HepG2 (cell line): ENCODE measurements around the gene CCDC170. TPM values are rescaled to one million over a fixed set of nuclear protein-coding genes. Genes with fewer than 3 reads are reported as not detected.

ENCODE experiments used
- ATAC-seq: fragments of 200-7000 bp; cut with Tn5 transposase; 3 replicates; pipeline ENCODE4 v1.9.1; 2020; ENCODE audit warnings: mild to moderate bottlenecking, moderate library complexity
- BruUV-seq: library from RNA; stranded (reverse); fragments of 400-500 nt; replicated peaks from 2 replicates; lab custom pipeline; 2021; lab: Mats Ljungman, UMichigan
- CTCF ChIA-PET: fragments of 300-600 bp; formaldehyde crosslinking; extraction: SDS; loops from one replicate; lab custom pipeline; 2021; ENCODE audit warnings: low total read pairs, inconsistent platforms, low intra/inter-chr PET ratio; lab: Yijun Ruan, JAX
- POLR2A ChIA-PET: fragments of 350-600 bp; sonication (Branson Sonifier 250); formaldehyde crosslinking; loops from one replicate; lab custom pipeline; 2020; ENCODE audit warnings: antibody characterized with exemption, inconsistent platforms; lab: Yijun Ruan, JAX
- DNase-seq: peaks from one replicate; pipeline ENCODE4 v3.0.0-alpha.2; 2015; ENCODE audit warnings: low spot score
- FAIRE-seq: peaks from 3 replicates; lab custom pipeline; 2011; peaks lifted over from hg19 to GRCh38; lab: Jason Lieb, UNC
- H2AFZ ChIP-seq: one replicate; pipeline ENCODE4 v1.6.1; 2011; ENCODE audit warnings: low read length, inconsistent platforms
- H3K27ac ChIP-seq: fragments of 300-600 bp; 3 replicates; pipeline ENCODE4 v1.8.0; 2011; ENCODE audit warnings: mixed run types, mild to moderate bottlenecking, mixed read lengths, low read length, inconsistent platforms; ENCODE audit not compliant: insufficient read depth; ENCODE audit errors: extremely low read length
- H3K27me3 ChIP-seq, 2 experiments: fragments of 200-600 bp in 1 of 2; 2 replicates in 1 of 2; 3 replicates in 1 of 2; pipeline versions ENCODE4 v1.6.0 to v1.8.0; 2011; ENCODE audit warnings: low read length in 2 of 2, mild to moderate bottlenecking in 2 of 2, moderate library complexity in 2 of 2, inconsistent platforms in 1 of 2; ENCODE audit not compliant: insufficient read depth in 2 of 2, control insufficient read depth in 1 of 2
- H3K36me3 ChIP-seq, 2 experiments: fragments of 200-600 bp in 1 of 2; replicated peaks in 1 of 2; 2 replicates in 1 of 2; 3 replicates in 1 of 2; pipeline versions ENCODE4 v1.5.1 to v1.8.0; 2011; ENCODE audit warnings: low read length in 2 of 2, inconsistent platforms in 1 of 2; ENCODE audit not compliant: insufficient read depth in 2 of 2, control insufficient read depth in 1 of 2
- H3K4me1 ChIP-seq: 2 replicates; pipeline ENCODE4 v1.5.1; 2012; ENCODE audit warnings: low read length, inconsistent platforms; ENCODE audit not compliant: insufficient read depth
- H3K4me2 ChIP-seq: 2 replicates; pipeline ENCODE4 v1.6.0; 2011; ENCODE audit warnings: low read depth, low read length, inconsistent platforms
- H3K4me3 ChIP-seq, 3 experiments: fragments of 200-600 bp in 1 of 3; sonication (generic), shearing (Covaris generic) in 1 of 3; replicated peaks in 1 of 3; 2 replicates each; pipeline ENCODE4 v1.5.1; 2011 to 2016; ENCODE audit warnings: low read length in 3 of 3, inconsistent platforms in 2 of 3, low read depth in 2 of 3, mild to moderate bottlenecking in 2 of 3, control low read depth in 1 of 3, mixed read lengths in 1 of 3; ENCODE audit not compliant: insufficient read depth in 1 of 3
- H3K79me2 ChIP-seq: one replicate; pipeline ENCODE4 v1.6.1; 2011; ENCODE audit warnings: low read length, inconsistent platforms; ENCODE audit not compliant: insufficient read depth
- H3K9ac ChIP-seq: 2 replicates; pipeline ENCODE4 v1.6.0; 2011; ENCODE audit warnings: mild to moderate bottlenecking, low read depth, low read length, inconsistent platforms; ENCODE audit not compliant: insufficient read depth
- H3K9me3 ChIP-seq: 2 replicates; pipeline ENCODE4 v1.5.1; 2012; ENCODE audit warnings: mild to moderate bottlenecking, low read length
- H4K20me1 ChIP-seq: 2 replicates; pipeline ENCODE4 v1.6.0; 2011; ENCODE audit warnings: inconsistent platforms, mild to moderate bottlenecking, low read length, moderate library complexity; ENCODE audit not compliant: insufficient read depth
- MBD4 ChIP-seq: IDR thresholded peaks from 2 replicates; pipeline ENCODE4 v1.6.1; 2012; ENCODE audit warnings: low read length, inconsistent platforms, borderline replicate concordance
- MBNL3 ChIP-seq: fragments of 250-450 bp; sonication (Bioruptor Pico); conservative IDR thresholded peaks from 2 replicates; pipeline ENCODE4 v1.8.0; 2022; ENCODE audit warnings: mild to moderate bottlenecking, inconsistent platforms
- PHF8 ChIP-seq: sonication (generic); formaldehyde crosslinking; IDR thresholded peaks from 2 replicates; pipeline ENCODE4 v1.5.0; 2020; ENCODE audit warnings: missing genetic modification reagents
- RBAK ChIP-seq: sonication (generic); formaldehyde crosslinking; IDR thresholded peaks from 2 replicates; pipeline ENCODE4 v1.5.1; 2020; ENCODE audit warnings: mild to moderate bottlenecking, missing genetic modification reagents
- SIN3B ChIP-seq: fragments of 150-350 bp; IDR thresholded peaks from 2 replicates; pipeline ENCODE4 v1.6.1; 2014; ENCODE audit warnings: low read length
- SMYD3 ChIP-seq: sonication (generic); formaldehyde crosslinking; IDR thresholded peaks from 2 replicates; pipeline ENCODE4 v1.8.1; 2023; ENCODE audit warnings: mild to moderate bottlenecking, missing genetic modification reagents
- XRCC5 ChIP-seq: fragments of 200-400 bp; formaldehyde crosslinking; optimal IDR thresholded peaks from 2 replicates; pipeline ENCODE3; 2017; ENCODE audit warnings: mild to moderate bottlenecking, low read length
- ZNF292 ChIP-seq: sonication (generic); formaldehyde crosslinking; IDR thresholded peaks from 2 replicates; pipeline ENCODE4 v1.8.1; 2022; ENCODE audit warnings: mild to moderate bottlenecking, low read depth, missing genetic modification reagents, borderline replicate concordance
- ZNF296 ChIP-seq: sonication (generic); formaldehyde crosslinking; conservative IDR thresholded peaks from 2 replicates; pipeline ENCODE4 v1.5.0; 2020; ENCODE audit warnings: mild to moderate bottlenecking, missing genetic modification reagents
- ZNF75D ChIP-seq: sonication (generic); formaldehyde crosslinking; IDR thresholded peaks from 2 replicates; pipeline ENCODE4 v1.8.1; 2023; ENCODE audit warnings: missing genetic modification reagents, mild to moderate bottlenecking, borderline replicate concordance
- WGBS: methylation state at CpG from one replicate; pipeline ENCODE4 v1.1.6; 2017; ENCODE audit warnings: low lambda C conversion rate; 5-methylcytosine and 5-hydroxymethylcytosine counted together
- in situ Hi-C: cut with HindIII; loops from 2 replicates; pipeline ENCODE4 v1.10.0; 2017; ENCODE audit warnings: low pct_unique_long_range_greater_than_20kb; ENCODE audit not compliant: extremely low pct_ligation_motif_present
- intact Hi-C: fragments of 100-400 bp; cut with micrococcal nuclease; formaldehyde crosslinking; loops from one replicate; pipeline ENCODE4 v1.10.0; 2022; ENCODE audit not compliant: unreplicated experiment
- polyA plus RNA-seq, 8 experiments: library from polyadenylated mRNA; depleted of rRNA in 3 of 8; stranded (reverse) in 7 of 8; unstranded in 1 of 8; fragments of >200 nt; fragmentation: Illumina TruSeq in 4 of 8; extraction: Trizol in 4 of 8; gene quantifications; 2 replicates each; pipeline versions ENCODE4 v1.2.1 to v1.2.3, GENCODE V29; 2011 to 2016; ENCODE audit warnings: low read depth in 4 of 8, missing spikeins in 1 of 8, mixed read lengths in 1 of 8; ENCODE audit not compliant: insufficient read depth in 1 of 8
- total RNA-seq, 5 experiments: library from RNA; depleted of rRNA; stranded (reverse); fragments of >200 nt; fragmentation: Illumina TruSeq; extraction: Trizol; gene quantifications; 2 replicates each; pipeline ENCODE4 v1.2.3, GENCODE V29; 2016; ENCODE audit warnings: low read depth in 1 of 5
- TF ChIP-seq, protein P1 (sequence below): sonication (generic); formaldehyde crosslinking; IDR thresholded peaks from 2 replicates; pipeline ENCODE4 v1.8.0; 2022; ENCODE audit warnings: mild to moderate bottlenecking, missing genetic modification reagents; ENCODE audit not compliant: insufficient replicate concordance
- TF ChIP-seq, protein P2 (sequence below): sonication (generic); formaldehyde crosslinking; IDR thresholded peaks from 2 replicates; pipeline ENCODE4 v1.4.0; 2020; ENCODE audit warnings: missing genetic modification reagents
- TF ChIP-seq, protein P3 (sequence below): sonication (generic); formaldehyde crosslinking; IDR thresholded peaks from 2 replicates; pipeline ENCODE4 v1.4.0; 2020; ENCODE audit warnings: missing genetic modification reagents
- TF ChIP-seq, protein P4 (sequence below): IDR thresholded peaks from 2 replicates; pipeline ENCODE4 v1.6.1; 2016; ENCODE audit warnings: mild to moderate bottlenecking, missing biosample characterization, missing genetic modification reagents
- TF ChIP-seq, protein P5 (sequence below): sonication (generic); formaldehyde crosslinking; IDR thresholded peaks from 2 replicates; pipeline ENCODE4 v1.4.0; 2020; ENCODE audit warnings: missing genetic modification reagents, borderline replicate concordance

CCDC170 gene
- total and polyA plus RNA-seq, 2 of the 13 experiments (the other 11 are each of a cell fraction or from before 2014, with no cell fraction given), result 0.90 to 5.1 TPM

DNA sequence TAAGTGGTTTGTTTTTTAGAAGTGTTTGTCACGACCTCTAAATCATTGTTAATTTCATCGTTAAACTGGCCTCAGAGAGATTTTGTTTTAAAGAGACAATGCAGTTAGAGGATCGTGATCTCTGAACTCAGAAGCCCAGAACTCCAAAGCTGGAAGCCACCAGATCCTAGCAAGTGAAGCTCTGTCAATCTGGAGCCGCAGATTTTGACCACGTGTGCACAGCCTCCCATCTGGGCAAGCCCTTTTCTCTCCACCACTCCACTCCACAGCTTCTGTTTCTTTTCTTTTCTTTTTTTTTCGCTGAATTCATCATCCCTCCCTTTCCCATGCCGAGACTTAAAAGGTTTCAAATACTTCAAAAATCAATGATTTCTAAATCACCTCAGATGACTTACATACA, 171.5 kb downstream of the CCDC170 start:
- ATAC-seq, result no peak
- no peak overlapping the region for H2AFZ ChIP-seq
- peaks cover 42% of the 10 kb centered on the region for H3K4me1 ChIP-seq
- no peaks in the 10 kb centered on the region for H3K79me2 ChIP-seq
- intact Hi-C loops, result loop anchor here (5.0 kb wide), 1 partner anchor 223 kb away; no protein-coding TSS in a partner anchor
- H3K27ac ChIP-seq, result no peak overlapping the region
- DNase-seq, result no peak
- POLR2A ChIA-PET, result no interaction called here
- no peaks in the 10 kb centered on the region for H3K27me3 ChIP-seq
- BruUV-seq, result no TSS peak
- H4K20me1 ChIP-seq, result no peaks in the 10 kb centered on the region
- no peak for FAIRE-seq
- no peak overlapping the region for H3K4me3 ChIP-seq
- CTCF ChIA-PET, result no interaction called here
- WGBS, result 82% methylated on average over 7 of the region's 7 CpGs
- no peaks in the 10 kb centered on the region for H3K9me3 ChIP-seq
- H3K4me2 ChIP-seq, result no peak overlapping the region
- no peaks in the 10 kb centered on the region for H3K36me3 ChIP-seq
- in situ Hi-C loops, result loop anchor here (10.0 kb wide), 1 partner anchor 599 kb away; no protein-coding TSS in a partner anchor
- H3K9ac ChIP-seq, result no peak overlapping the region
- TF ChIP-seq ZNF292 (CRISPR knock-in tag), result no peak
- no peak for TF ChIP-seq PHF8 (CRISPR knock-in tag)
- no peak for TF ChIP-seq XRCC5
- no peak for TF ChIP-seq MBD4
- TF ChIP-seq, protein P1, sequence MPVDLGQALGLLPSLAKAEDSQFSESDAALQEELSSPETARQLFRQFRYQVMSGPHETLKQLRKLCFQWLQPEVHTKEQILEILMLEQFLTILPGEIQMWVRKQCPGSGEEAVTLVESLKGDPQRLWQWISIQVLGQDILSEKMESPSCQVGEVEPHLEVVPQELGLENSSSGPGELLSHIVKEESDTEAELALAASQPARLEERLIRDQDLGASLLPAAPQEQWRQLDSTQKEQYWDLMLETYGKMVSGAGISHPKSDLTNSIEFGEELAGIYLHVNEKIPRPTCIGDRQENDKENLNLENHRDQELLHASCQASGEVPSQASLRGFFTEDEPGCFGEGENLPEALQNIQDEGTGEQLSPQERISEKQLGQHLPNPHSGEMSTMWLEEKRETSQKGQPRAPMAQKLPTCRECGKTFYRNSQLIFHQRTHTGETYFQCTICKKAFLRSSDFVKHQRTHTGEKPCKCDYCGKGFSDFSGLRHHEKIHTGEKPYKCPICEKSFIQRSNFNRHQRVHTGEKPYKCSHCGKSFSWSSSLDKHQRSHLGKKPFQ (CRISPR knock-in tag), result no peak
- TF ChIP-seq, protein P2, sequence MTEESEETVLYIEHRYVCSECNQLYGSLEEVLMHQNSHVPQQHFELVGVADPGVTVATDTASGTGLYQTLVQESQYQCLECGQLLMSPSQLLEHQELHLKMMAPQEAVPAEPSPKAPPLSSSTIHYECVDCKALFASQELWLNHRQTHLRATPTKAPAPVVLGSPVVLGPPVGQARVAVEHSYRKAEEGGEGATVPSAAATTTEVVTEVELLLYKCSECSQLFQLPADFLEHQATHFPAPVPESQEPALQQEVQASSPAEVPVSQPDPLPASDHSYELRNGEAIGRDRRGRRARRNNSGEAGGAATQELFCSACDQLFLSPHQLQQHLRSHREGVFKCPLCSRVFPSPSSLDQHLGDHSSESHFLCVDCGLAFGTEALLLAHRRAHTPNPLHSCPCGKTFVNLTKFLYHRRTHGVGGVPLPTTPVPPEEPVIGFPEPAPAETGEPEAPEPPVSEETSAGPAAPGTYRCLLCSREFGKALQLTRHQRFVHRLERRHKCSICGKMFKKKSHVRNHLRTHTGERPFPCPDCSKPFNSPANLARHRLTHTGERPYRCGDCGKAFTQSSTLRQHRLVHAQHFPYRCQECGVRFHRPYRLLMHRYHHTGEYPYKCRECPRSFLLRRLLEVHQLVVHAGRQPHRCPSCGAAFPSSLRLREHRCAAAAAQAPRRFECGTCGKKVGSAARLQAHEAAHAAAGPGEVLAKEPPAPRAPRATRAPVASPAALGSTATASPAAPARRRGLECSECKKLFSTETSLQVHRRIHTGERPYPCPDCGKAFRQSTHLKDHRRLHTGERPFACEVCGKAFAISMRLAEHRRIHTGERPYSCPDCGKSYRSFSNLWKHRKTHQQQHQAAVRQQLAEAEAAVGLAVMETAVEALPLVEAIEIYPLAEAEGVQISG (CRISPR knock-in tag), result no peak
- TF ChIP-seq, protein P3, sequence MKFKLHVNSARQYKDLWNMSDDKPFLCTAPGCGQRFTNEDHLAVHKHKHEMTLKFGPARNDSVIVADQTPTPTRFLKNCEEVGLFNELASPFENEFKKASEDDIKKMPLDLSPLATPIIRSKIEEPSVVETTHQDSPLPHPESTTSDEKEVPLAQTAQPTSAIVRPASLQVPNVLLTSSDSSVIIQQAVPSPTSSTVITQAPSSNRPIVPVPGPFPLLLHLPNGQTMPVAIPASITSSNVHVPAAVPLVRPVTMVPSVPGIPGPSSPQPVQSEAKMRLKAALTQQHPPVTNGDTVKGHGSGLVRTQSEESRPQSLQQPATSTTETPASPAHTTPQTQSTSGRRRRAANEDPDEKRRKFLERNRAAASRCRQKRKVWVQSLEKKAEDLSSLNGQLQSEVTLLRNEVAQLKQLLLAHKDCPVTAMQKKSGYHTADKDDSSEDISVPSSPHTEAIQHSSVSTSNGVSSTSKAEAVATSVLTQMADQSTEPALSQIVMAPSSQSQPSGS (CRISPR knock-in tag), result no peak
- TF ChIP-seq RBAK (CRISPR knock-in tag), result no peak
- no peak for TF ChIP-seq ZNF75D (CRISPR knock-in tag)
- no peak for TF ChIP-seq ZNF296 (CRISPR knock-in tag)
- TF ChIP-seq, protein P4, sequence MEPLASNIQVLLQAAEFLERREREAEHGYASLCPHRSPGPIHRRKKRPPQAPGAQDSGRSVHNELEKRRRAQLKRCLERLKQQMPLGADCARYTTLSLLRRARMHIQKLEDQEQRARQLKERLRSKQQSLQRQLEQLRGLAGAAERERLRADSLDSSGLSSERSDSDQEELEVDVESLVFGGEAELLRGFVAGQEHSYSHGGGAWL (CRISPR knock-in tag), result no peak
- TF ChIP-seq, protein P5, sequence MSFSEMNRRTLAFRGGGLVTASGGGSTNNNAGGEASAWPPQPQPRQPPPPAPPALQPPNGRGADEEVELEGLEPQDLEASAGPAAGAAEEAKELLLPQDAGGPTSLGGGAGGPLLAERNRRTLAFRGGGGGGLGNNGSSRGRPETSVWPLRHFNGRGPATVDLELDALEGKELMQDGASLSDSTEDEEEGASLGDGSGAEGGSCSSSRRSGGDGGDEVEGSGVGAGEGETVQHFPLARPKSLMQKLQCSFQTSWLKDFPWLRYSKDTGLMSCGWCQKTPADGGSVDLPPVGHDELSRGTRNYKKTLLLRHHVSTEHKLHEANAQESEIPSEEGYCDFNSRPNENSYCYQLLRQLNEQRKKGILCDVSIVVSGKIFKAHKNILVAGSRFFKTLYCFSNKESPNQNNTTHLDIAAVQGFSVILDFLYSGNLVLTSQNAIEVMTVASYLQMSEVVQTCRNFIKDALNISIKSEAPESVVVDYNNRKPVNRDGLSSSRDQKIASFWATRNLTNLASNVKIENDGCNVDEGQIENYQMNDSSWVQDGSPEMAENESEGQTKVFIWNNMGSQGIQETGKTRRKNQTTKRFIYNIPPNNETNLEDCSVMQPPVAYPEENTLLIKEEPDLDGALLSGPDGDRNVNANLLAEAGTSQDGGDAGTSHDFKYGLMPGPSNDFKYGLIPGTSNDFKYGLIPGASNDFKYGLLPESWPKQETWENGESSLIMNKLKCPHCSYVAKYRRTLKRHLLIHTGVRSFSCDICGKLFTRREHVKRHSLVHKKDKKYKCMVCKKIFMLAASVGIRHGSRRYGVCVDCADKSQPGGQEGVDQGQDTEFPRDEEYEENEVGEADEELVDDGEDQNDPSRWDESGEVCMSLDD (CRISPR knock-in tag), result no peak
- no peak for TF ChIP-seq MBNL3 (CRISPR knock-in tag)
- no peak for TF ChIP-seq SIN3B
- TF ChIP-seq SMYD3 (CRISPR knock-in tag), result no peak
